ENCODE results near the gene PAOX.
"Not testable (repeated sequence)": the region's sequence is repeated elsewhere in the genome, so short reads cannot be mapped to it uniquely, and the experiment has no call there.

Gene PAOX

DNA sequence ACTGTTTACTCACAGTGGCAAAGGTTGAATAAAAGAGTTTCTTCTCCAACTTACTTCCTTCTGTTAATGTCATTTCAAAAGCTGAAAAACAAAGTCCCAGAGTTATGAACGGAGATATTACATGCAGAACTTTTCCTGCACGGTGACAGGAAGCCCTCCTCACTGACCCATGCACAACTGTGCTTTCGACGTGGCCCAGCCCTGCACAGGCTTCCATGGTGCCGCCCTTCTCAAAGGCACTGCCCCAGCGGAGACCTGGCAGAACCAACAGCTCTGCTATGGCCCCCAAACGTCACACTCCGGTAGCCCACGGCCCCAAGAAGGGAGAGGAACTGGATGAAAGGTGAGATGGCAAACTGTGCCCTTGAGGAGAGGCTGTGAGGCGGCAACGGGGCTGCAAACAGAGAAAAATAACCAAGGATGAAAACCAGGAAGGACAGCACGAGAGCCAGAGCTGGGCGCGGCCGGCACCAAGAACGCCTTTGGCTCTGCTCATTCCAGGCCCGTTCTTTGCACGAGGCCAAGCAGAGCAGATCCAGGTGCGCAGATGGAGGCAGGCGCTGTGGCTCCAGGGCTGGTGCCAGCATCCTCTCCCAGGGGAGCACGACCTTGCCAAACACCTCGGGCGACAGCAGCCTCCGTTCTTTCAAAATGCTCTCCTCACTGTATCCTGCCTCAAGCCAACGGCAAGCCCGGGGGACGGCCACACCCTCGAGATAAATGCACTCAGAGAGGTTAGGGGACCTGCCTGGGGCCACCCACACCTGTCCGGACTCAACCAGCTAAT lies 14.2 kb upstream of the PAOX start:
- no peak for DNase-seq (ENCODE audit: low read depth)

DNA sequence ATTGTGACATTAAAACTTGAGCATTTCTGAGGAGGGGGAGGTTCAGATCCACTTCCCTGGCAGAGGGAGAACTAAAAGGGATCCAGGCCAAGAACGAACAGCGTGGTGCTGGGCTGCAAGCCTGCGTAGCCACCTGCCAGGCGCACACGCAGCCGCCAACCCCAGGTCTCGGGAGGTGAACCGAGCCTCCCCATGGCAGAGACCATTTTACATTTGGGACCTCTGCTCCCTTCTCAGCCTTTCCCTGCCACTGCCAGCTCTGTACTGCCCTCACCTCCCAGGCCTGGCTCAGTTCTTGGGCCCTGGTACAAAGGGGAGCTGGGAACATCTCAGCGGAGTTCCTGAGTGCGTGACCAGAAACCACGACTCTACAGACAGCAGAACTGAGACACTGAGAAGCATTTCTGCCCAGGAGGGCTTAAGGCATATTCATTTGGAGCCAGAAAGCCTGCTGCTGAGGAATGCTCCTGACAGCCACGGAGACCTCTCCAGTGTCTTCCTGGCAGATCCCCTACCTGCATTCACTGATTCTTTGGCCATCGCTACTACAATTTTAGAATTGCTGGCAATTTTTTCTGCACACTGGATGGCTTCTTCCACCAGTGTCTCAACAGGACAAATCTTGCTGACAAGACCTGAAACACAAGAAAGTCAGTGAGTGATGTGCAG lies 13.5 kb upstream of the PAOX start:
- DNase-seq (ENCODE audit: low read depth) = no peak

DNA sequence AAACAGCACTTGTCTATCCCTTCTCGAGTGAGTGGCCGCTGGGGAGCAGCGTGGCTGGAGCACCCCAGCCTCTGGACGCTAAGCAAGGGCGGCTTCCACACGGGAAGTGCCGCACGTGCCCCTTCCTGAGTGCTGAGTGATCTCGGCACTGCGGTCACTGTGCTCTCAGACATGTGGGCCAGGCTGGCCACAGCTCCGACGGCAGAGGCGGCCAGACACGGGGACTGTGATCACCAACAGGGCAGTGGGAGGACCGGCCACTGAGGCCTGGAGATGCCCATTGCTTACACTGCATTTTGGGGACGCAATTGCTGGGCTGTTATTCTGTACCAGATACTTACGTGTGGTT lies 13.0 kb upstream of the PAOX start:
- no peak for DNase-seq (ENCODE audit: low read depth)

- DNase-seq (ENCODE audit: low read depth) = no peak
Observed at GRCh38 chr10:133366751-133367150, 12.3 kb upstream of the PAOX start.

- not testable (repeated sequence) for DNase-seq (ENCODE audit: low read depth)
Observed at GRCh38 chr10:133367461-133367860, 11.6 kb upstream of the PAOX start.

GRCh38 chr10:133368153-133368552 lies 10.9 kb upstream of the PAOX start:
- DNase-seq (ENCODE audit: low read depth) = no peak

GRCh38 chr10:133370030-133370786 lies 8.9 kb upstream of the PAOX start:
- no peak for DNase-seq (ENCODE audit: low read depth)

DNA sequence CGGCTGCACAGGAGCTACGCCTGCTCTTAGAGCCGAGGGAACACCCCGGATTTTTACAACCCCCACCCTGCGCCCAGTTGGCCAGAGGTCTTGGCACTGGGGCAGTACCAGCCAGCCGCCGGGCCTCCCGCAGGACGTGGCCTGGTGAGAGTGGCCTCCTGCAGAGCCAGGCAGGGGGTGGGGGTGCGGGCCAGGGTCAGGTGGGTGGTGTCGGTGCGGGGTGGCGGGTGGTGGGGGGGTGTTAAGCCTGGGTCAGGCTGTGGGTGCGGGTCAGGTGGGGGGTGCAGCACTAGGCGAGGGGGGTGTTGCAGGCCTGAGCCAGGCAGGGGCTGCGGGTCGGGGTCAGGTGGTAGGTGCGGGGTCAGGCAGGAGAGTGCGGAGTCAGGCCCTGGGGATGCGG lies 6.6 kb upstream of the PAOX start:
- DNase-seq (ENCODE audit: low read depth) = no peak

GRCh38 chr10:133373174-133374090 lies 5.6 kb upstream of the PAOX start, which contains the start of gene ECHS1:
Gene ECHS1 (minus strand): TSS chr10:133373354. CDS start chr10:133373333, 21 bp downstream.
- peak; percentile 78 for DNase-seq (ENCODE audit: low read depth)

DNA sequence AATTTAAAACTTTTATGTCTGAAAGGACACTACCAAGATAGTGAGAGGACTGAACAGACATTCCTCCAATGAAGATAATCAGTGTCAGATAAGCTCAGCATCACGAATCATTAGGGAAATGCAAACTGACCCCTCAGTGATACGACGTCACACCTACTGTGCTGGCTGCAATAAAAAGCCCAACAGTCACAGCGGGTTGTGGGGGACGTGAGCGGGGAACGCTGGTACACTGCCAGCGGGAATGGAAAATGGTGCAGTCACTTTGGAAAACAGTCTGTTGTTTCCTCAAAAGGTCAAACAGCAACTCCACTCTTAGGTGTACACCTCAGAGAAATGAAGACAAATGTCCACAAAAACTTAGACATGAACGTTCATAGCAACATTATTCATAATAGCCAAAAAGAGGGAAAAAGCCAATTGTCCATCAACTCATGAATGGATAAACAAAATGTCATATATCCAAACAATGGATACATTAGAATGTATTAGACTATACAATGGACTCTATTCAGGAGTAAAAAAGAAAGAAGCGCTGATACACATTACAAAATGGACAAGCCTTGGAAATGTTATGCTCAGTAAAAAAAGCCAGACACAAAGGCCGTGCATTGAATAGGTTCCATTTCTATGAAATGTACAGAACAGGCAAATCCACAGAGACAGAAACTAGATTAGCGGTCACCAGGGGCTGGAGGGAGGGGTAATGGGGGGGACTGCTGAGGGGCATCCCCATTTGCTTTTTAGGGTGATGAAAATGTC lies 3.5 kb upstream of the PAOX start:
- DNase-seq (ENCODE audit: low read depth) = no peak

GRCh38 chr10:133376183-133376582 lies 2.9 kb upstream of the PAOX start:
- not testable (repeated sequence) for DNase-seq (ENCODE audit: low read depth)

GRCh38 chr10:133377025-133377817 lies 1.8 kb upstream of the PAOX start:
- no peak for DNase-seq (ENCODE audit: low read depth)

- DNase-seq (ENCODE audit: low read depth) = no peak
Observed at GRCh38 chr10:133377818-133378250, 1.2 kb upstream of the PAOX start.

DNA sequence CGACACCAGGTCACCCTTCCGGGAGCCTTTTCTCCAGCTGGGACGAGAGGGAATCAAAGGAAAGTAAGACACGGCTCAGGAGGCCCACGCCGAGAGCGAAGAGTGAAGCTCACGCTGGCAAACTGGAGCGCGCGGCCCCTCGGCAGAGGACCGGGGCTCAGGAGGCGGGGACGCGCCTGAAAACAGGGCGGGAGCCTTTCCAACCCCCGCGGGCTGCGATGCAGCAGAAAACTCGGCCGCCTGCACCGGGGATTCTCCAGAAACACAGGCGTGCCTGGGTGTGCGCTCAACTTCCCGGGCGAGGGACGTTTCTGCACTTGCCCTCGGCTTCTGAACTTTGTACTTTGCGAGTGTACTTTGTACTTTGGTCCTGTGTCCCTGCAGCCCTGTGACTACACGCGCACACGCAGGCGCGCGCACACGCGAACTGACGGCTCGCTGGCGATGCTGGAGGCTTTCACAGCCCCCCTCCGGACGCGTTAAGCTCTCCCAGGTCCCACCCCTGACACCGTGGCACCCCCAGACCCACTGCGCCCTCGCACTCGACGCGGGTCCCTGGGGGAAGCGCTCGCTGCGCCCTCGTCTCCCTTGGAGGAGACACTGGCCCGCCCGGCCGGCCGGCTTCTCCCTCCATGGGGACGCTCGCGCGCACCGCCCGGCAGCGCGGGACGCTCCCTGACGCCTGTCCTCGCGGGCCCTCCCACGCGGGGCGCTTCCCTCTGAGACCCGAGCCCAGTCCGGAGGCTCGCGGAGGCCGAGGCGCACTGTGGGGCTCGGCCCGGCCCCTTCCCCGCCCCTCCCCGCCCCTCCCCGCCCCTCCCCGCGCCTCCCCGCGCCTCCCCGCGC lies 588 bp upstream of the PAOX start:
- peak; percentile 32 for DNase-seq (ENCODE audit: low read depth)

- no peak for DNase-seq (ENCODE audit: low read depth)
Observed at GRCh38 chr10:133379801-133380666, 972 bp downstream of the PAOX start.

DNA sequence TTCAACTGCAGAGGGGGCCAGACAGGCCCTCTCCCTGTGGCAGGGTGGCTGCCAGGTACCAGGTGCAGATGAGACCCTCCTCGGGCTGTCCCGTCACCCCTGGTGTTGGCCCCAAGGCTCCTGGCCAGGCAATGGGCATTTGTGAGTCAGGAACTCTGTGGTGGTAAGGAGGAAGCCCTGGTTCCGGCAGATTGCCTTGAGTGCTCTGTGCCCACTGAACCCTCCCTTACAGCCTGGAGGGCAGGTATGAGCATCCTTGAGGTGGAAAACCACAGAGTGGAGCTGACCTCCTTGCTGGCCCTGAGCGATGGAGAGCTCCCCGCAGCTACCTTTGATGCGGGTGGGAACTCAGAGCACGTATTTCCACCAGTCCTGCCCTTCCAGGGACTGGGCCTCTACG lies 2.0 kb downstream of the PAOX start:
- DNase-seq (ENCODE audit: low read depth) = no peak

DNA sequence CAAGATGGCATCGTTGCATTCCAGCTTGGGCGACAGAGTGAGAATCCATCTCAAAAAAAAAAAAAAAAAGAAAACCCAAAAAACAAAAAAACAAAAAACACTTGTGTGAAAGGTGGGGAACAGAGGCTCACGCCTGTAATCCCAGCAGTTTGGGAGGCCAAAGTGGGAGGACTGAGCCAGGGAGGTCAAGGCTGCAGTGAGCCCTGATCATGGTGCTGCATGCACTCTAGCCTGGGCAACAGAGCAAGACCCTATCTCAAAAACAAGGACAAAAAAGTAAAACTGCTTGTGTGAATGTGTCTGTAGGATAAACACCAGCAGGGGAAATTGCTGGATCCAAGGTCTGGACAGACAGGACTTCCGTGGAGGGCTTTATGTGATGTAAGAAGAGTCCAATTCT lies 4.5 kb downstream of the PAOX start:
- no peak for DNase-seq (ENCODE audit: low read depth)

DNA sequence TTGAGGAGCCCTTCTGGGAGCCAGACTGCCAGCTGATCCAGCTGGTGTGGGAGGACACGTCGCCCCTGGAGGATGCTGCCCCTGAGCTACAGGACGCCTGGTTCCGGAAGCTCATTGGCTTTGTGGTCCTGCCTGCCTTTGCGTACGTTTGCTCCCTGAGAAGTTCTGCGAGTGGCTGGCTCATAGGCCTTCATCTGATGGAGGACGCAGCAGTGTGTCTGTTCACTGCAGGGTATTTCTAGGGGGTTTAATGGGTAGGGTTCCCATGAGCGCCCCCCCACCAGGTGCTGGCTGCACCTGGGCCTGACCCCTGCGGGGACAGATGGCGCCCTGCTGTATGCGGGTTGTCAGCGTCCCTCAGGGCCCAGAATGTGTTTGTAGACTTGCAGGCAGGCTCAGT lies 5.0 kb downstream of the PAOX start:
- no peak for DNase-seq (ENCODE audit: low read depth)

Data from amniotic epithelial cell (primary cell).